ENCODE results near the gene HMG20A.

The HMG20A gene

GRCh38 chr15:77510066-77511057 is 89.7 kb downstream of the HMG20A start:
- in situ Hi-C loops (cut with MboI; ENCODE audit: low sequenced_read_pairs, unreplicated experiment): no loop called here
- no peak for DNase-seq (ENCODE audit: low spot score)
- TF ChIP-seq, protein P1, sequence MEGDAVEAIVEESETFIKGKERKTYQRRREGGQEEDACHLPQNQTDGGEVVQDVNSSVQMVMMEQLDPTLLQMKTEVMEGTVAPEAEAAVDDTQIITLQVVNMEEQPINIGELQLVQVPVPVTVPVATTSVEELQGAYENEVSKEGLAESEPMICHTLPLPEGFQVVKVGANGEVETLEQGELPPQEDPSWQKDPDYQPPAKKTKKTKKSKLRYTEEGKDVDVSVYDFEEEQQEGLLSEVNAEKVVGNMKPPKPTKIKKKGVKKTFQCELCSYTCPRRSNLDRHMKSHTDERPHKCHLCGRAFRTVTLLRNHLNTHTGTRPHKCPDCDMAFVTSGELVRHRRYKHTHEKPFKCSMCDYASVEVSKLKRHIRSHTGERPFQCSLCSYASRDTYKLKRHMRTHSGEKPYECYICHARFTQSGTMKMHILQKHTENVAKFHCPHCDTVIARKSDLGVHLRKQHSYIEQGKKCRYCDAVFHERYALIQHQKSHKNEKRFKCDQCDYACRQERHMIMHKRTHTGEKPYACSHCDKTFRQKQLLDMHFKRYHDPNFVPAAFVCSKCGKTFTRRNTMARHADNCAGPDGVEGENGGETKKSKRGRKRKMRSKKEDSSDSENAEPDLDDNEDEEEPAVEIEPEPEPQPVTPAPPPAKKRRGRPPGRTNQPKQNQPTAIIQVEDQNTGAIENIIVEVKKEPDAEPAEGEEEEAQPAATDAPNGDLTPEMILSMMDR (IDR thresholded peaks at IDR 0.05; ENCODE audit: borderline replicate concordance, control extremely low read depth, extremely low read depth, insufficient read depth, missing control alignments): no peak

- in situ Hi-C loops (cut with MboI; ENCODE audit: low sequenced_read_pairs, unreplicated experiment): no loop called here
- no peak for DNase-seq (ENCODE audit: low spot score)
- TF ChIP-seq, protein P1 (IDR thresholded peaks at IDR 0.05; ENCODE audit: borderline replicate concordance, control extremely low read depth, extremely low read depth, insufficient read depth, missing control alignments): no peak
These were observed 91.2 kb downstream of the HMG20A start for GRCh38 chr15:77511869-77512268.

DNA sequence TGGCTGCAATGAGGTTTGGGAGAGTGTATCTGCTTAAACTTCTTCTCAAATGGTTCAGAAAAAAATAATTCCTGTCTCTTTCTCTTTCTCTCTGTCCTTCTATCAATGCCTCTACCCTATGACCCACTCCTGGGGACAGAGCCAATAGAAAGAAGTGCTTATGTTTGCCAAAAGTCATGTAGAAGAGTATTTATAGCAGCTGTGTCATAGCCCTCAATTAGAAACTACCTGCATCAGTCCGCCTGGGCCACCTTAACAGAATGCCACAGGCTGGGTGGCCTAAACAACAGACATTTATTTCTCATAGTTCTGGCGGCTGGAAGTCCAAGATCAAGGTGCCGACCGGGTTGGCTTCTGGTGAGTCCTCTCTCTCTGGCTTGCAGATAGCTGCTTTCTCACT is 92.5 kb downstream of the HMG20A start:
- TF ChIP-seq, protein P1 (IDR thresholded peaks at IDR 0.05; ENCODE audit: borderline replicate concordance, control extremely low read depth, extremely low read depth, insufficient read depth, missing control alignments): no peak
- no peak for DNase-seq (ENCODE audit: low spot score)
- in situ Hi-C loops (cut with MboI; ENCODE audit: low sequenced_read_pairs, unreplicated experiment): no loop called here

DNA sequence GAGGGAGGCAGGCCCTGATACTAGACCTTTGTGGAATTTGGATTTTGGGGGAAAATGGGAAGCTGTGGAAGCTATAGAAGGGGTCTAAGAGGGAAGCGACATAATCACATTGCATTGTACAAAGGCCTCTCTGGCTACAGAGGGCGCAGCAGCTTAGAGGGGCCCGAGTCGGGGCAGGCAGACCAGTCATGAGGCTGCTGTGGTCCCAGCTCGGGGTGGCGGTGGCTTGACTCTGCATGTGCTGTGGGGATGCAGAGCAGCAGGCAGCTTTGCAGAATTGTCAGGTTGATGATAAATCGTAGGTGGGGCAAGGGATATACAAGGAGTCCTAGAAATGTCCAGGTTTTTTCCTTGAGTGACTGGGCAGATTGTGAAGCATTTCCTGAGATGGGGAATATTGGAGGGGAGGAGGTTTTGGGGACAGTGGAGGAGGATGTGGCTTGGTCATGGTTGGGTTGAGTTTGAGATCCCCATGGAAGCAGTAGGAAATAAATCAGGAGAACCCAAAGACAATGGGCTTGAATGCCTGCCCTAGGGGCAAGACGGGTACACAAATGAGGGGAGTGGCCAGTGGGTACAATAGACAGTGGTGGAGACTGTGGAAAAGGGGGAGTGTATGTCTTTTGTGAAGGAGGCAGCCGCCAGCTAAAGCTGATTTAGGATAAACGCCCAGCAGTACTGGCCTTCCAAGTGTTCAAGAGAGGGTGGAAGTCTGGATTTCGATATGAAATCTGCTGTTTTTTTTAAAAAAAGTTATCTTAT is 94.1 kb downstream of the HMG20A start:
- no peak for DNase-seq (ENCODE audit: low spot score)
- TF ChIP-seq, protein P1 (IDR thresholded peaks at IDR 0.05; ENCODE audit: borderline replicate concordance, control extremely low read depth, extremely low read depth, insufficient read depth, missing control alignments): no peak
- in situ Hi-C loops (cut with MboI; ENCODE audit: low sequenced_read_pairs, unreplicated experiment): no loop called here

GRCh38 chr15:77515613-77516012 is 94.9 kb downstream of the HMG20A start:
- TF ChIP-seq, protein P1 (IDR thresholded peaks at IDR 0.05; ENCODE audit: borderline replicate concordance, control extremely low read depth, extremely low read depth, insufficient read depth, missing control alignments): no peak
- DNase-seq (ENCODE audit: low spot score): no peak
- in situ Hi-C loops (cut with MboI; ENCODE audit: low sequenced_read_pairs, unreplicated experiment): no loop called here

GRCh38 chr15:77516076-77516475 is 95.4 kb downstream of the HMG20A start:
- in situ Hi-C loops (cut with MboI; ENCODE audit: low sequenced_read_pairs, unreplicated experiment): no loop called here
- no peak for DNase-seq (ENCODE audit: low spot score)
- TF ChIP-seq, protein P1 (IDR thresholded peaks at IDR 0.05; ENCODE audit: borderline replicate concordance, control extremely low read depth, extremely low read depth, insufficient read depth, missing control alignments): no peak
